IMR-90 (cell line): Measurements from ENCODE around the gene LGALSL. TPM values are rescaled to one million over a fixed set of nuclear protein-coding genes. Genes with fewer than 3 reads are reported as not detected.

Experiments
- ATAC-seq: fragments of 200-7000 bp; cut with Tn5 transposase; 2 replicates; pipeline ENCODE4 v1.9.1; 2020; ENCODE audit warnings: low read depth, mild to moderate bottlenecking, moderate library complexity
- BruUV-seq: library from RNA; stranded (reverse); fragments of 400-500 nt; replicated peaks from 2 replicates; lab custom pipeline; 2021; lab: Mats Ljungman, UMichigan
- CTCF ChIA-PET: fragments of 300-600 bp; formaldehyde crosslinking; extraction: SDS; loops from one replicate; lab custom pipeline; 2021; ENCODE audit warnings: antibody characterized with exemption; lab: Yijun Ruan, JAX
- POLR2A ChIA-PET: fragments of 300-600 bp; sonication (Branson Sonifier 250); formaldehyde crosslinking; loops from one replicate; lab custom pipeline; 2022; ENCODE audit warnings: antibody characterized with exemption; ENCODE audit not compliant: unreplicated experiment; lab: Charles Lee
- DNase-seq: peaks from one replicate; pipeline ENCODE4 v3.0.0; 2013
- H2AFZ ChIP-seq: replicated peaks from 2 replicates; pipeline ENCODE3; 2013; ENCODE audit warnings: low read length, mild to moderate bottlenecking; ENCODE audit not compliant: poor library complexity
- H2AK5ac ChIP-seq: 2 replicates; pipeline ENCODE4 v1.6.1; 2013; ENCODE audit warnings: low read depth, low read length, inconsistent platforms
- H2AK9ac ChIP-seq: replicated peaks from 2 replicates; pipeline ENCODE3; 2013; ENCODE audit warnings: mild to moderate bottlenecking, low read depth, low read length, moderate library complexity; ENCODE audit not compliant: poor library complexity
- H2BK120ac ChIP-seq: 2 replicates; pipeline ENCODE4 v1.6.1; 2013; ENCODE audit warnings: low read depth, low read length, inconsistent platforms
- H2BK15ac ChIP-seq: 3 replicates; pipeline ENCODE4 v1.6.1; 2013; ENCODE audit warnings: low read depth, low read length, inconsistent platforms
- H2BK20ac ChIP-seq: 2 replicates; pipeline ENCODE4 v1.6.1; 2013; ENCODE audit warnings: low read depth, mild to moderate bottlenecking, inconsistent platforms, low read length, moderate library complexity
- H2BK5ac ChIP-seq: 2 replicates; pipeline ENCODE4 v1.6.1; 2013; ENCODE audit warnings: mild to moderate bottlenecking, low read depth, low read length, inconsistent platforms; ENCODE audit not compliant: poor library complexity, severe bottlenecking
- H3K14ac ChIP-seq: replicated peaks from 2 replicates; pipeline ENCODE4 v1.6.1; 2013; ENCODE audit warnings: low read depth, low read length, inconsistent platforms
- H3K18ac ChIP-seq: 2 replicates; pipeline ENCODE4 v1.6.1; 2013; ENCODE audit warnings: low read depth, low read length, control low read depth
- H3K23ac ChIP-seq: 2 replicates; pipeline ENCODE4 v1.6.1; 2013; ENCODE audit warnings: low read depth, low read length, inconsistent platforms
- H3K27ac ChIP-seq: 2 replicates; pipeline ENCODE4 v1.5.1; 2013; ENCODE audit warnings: mild to moderate bottlenecking, control low read depth, low read length; ENCODE audit not compliant: insufficient read depth
- H3K27me3 ChIP-seq: 2 replicates; pipeline ENCODE4 v1.6.1; 2013; ENCODE audit warnings: low read length; ENCODE audit not compliant: control insufficient read depth, insufficient read depth
- H3K36me3 ChIP-seq: 2 replicates; pipeline ENCODE4 v1.6.1; 2013; ENCODE audit warnings: low read length, mixed read lengths; ENCODE audit not compliant: control insufficient read depth, insufficient read depth
- H3K4ac ChIP-seq: 2 replicates; pipeline ENCODE4 v1.6.1; 2013; ENCODE audit warnings: low read depth, low read length, inconsistent platforms
- H3K4me1 ChIP-seq: 2 replicates; pipeline ENCODE4 v1.6.1; 2013; ENCODE audit warnings: low read length, mixed read lengths; ENCODE audit not compliant: control insufficient read depth, insufficient read depth
- H3K4me2 ChIP-seq: 2 replicates; pipeline ENCODE4 v1.6.1; 2013; ENCODE audit warnings: low read depth, mild to moderate bottlenecking, control low read depth, low read length, moderate library complexity
- H3K4me3 ChIP-seq: 2 replicates; pipeline ENCODE4 v1.5.1; 2013; ENCODE audit warnings: low read depth, mild to moderate bottlenecking, control low read depth, low read length, moderate library complexity; ENCODE audit not compliant: insufficient read depth
- H3K56ac ChIP-seq: 2 replicates; pipeline ENCODE4 v1.6.1; 2013; ENCODE audit warnings: low read length, inconsistent platforms; ENCODE audit not compliant: insufficient read depth; ENCODE audit errors: extremely low read depth
- H3K79me1 ChIP-seq, 2 experiments: 2 replicates each; pipeline ENCODE4 v1.6.1; 2013; ENCODE audit warnings: low read length in 2 of 2, inconsistent platforms in 1 of 2, low read depth in 1 of 2
- H3K9ac ChIP-seq: 2 replicates; pipeline ENCODE4 v1.6.1; 2013; ENCODE audit warnings: low read depth, low read length, control low read depth
- H3K9me1 ChIP-seq: 2 replicates; pipeline ENCODE4 v1.6.1; 2013; ENCODE audit warnings: low read length, inconsistent platforms; ENCODE audit not compliant: insufficient read depth
- H3K9me3 ChIP-seq: 2 replicates; pipeline ENCODE4 v1.6.1; 2013; ENCODE audit warnings: low read length; ENCODE audit not compliant: control insufficient read depth, insufficient read depth
- H4K20me1 ChIP-seq: 2 replicates; pipeline ENCODE4 v1.6.1; 2013; ENCODE audit warnings: low read length, inconsistent platforms; ENCODE audit not compliant: insufficient read depth
- H4K5ac ChIP-seq: 2 replicates; pipeline ENCODE4 v1.6.1; 2013; ENCODE audit warnings: mild to moderate bottlenecking, low read depth, low read length, control low read depth
- H4K8ac ChIP-seq, 2 experiments: 2 replicates each; pipeline ENCODE4 v1.6.1; 2013; ENCODE audit warnings: low read depth in 2 of 2, low read length in 2 of 2, control low read depth in 1 of 2, inconsistent platforms in 1 of 2
- H4K91ac ChIP-seq: 2 replicates; pipeline ENCODE4 v1.6.1; 2013; ENCODE audit warnings: low read depth, low read length, inconsistent platforms; ENCODE audit not compliant: insufficient read depth
- BHLHE40 ChIP-seq: fragments of 150-350 bp; IDR thresholded peaks from 2 replicates; pipeline ENCODE4 v1.6.1; 2016; ENCODE audit warnings: mild to moderate bottlenecking, low read depth, low read length
- CEBPB ChIP-seq: IDR thresholded peaks from 2 replicates; pipeline ENCODE4 v1.6.1; 2012; ENCODE audit warnings: low read depth, low read length, improper control_type of control experiment
- MAZ ChIP-seq: IDR thresholded peaks from 2 replicates; pipeline ENCODE4 v1.6.1; 2012; ENCODE audit warnings: low read depth, mild to moderate bottlenecking, low read length, improper control_type of control experiment, moderate library complexity, borderline replicate concordance
- MXI1 ChIP-seq: IDR thresholded peaks from 2 replicates; pipeline ENCODE4 v1.6.1; 2012; ENCODE audit warnings: low read depth, mild to moderate bottlenecking, low read length, moderate library complexity, borderline replicate concordance
- RCOR1 ChIP-seq: IDR thresholded peaks from 2 replicates; pipeline ENCODE4 v1.6.1; 2012; ENCODE audit warnings: mild to moderate bottlenecking, low read length, improper control_type of control experiment; ENCODE audit not compliant: insufficient replicate concordance
- RFX5 ChIP-seq: IDR thresholded peaks from 2 replicates; pipeline ENCODE4 v1.8.0; 2012; ENCODE audit warnings: low read depth, mild to moderate bottlenecking, low read length, moderate library complexity
- SMC3 ChIP-seq: fragments of 150-350 bp; IDR thresholded peaks from 2 replicates; pipeline ENCODE4 v1.6.1; 2016; ENCODE audit warnings: low read depth, mild to moderate bottlenecking, antibody characterized with exemption, low read length, moderate library complexity
- WGBS, 2 experiments: methylation state at CpG; one replicate each; pipeline versions ENCODE4 v1.1.5 to v1.1.7; 2013; ENCODE audit warnings: missing lambda C conversion rate in 2 of 2; ENCODE audit not compliant: insufficient read length in 1 of 2; ENCODE audit errors: extremely low coverage in 2 of 2; 5-methylcytosine and 5-hydroxymethylcytosine counted together
- dilution Hi-C: fragments of 300-500 bp; cut with HindIII; formaldehyde crosslinking; loops from one replicate; pipeline ENCODE4 v1.14.3; 2018; ENCODE audit warnings: low sequenced_read_pairs; ENCODE audit not compliant: unreplicated experiment
- in situ Hi-C: fragments of 300-500 bp; cut with MboI; formaldehyde crosslinking; loops from 3 replicates; pipeline ENCODE4 v1.14.3; 2019; ENCODE audit warnings: low sequenced_read_pairs, inconsistent platforms, mixed read lengths
- intact Hi-C: fragments of 100-400 bp; cut with micrococcal nuclease; formaldehyde crosslinking; loops from 2 replicates; pipeline ENCODE4 v1.10.0; 2022
- polyA plus RNA-seq, 3 experiments: library from polyadenylated mRNA; depleted of rRNA; stranded (reverse); fragments of >200 nt; gene quantifications; 2 replicates each; pipeline ENCODE4 v1.2.3, GENCODE V29; 2012; ENCODE audit warnings: low replicate concordance in 1 of 3
- total RNA-seq: library from RNA; depleted of rRNA; stranded (reverse); fragments of >200 nt; gene quantifications from 2 replicates; pipeline ENCODE4 v1.2.3, GENCODE V29; 2012
- TF ChIP-seq, protein P1 (sequence below): fragments of 150-350 bp; IDR thresholded peaks from 2 replicates; pipeline ENCODE4 v1.6.1; 2017; ENCODE audit warnings: mild to moderate bottlenecking, antibody characterized with exemption, low read length, low read depth
- TF ChIP-seq, protein P2 (sequence below): conservative IDR thresholded peaks from 2 replicates; pipeline ENCODE4 v1.5.1; 2012; ENCODE audit warnings: mild to moderate bottlenecking, low read depth, low read length, improper control_type of control experiment

Gene LGALSL
- total and polyA plus RNA-seq, 2 of the 4 experiments (the other 2 are of a cell fraction): 0.86 to 2.9 TPM

DNA sequence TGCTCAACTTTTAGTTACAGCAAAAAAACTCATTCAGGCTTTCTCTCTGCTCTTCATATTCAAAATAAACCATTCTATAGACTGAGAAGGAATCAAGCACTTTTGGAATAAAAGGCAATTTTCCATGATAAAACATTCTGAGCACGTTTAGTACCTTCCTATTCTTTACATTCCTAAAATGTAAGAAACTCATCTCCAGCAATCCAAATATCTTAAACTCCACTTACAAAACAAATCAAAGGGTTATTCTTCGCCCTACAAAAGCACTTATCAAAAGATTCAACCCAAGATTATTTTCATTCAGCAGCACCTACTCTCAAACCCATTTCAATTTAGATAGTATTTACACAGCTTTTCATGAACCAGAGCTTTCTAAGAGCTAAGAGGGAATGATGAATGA, 2.9 kb upstream of the LGALSL start:
- dilution Hi-C loops (no loop called here), in situ Hi-C loops (no loop called here), intact Hi-C loops (no loop called here)
- no TSS peak for BruUV-seq
- ATAC-seq (no peak), DNase-seq (no peak)
- no peak overlapping the region for H4K91ac ChIP-seq
- TF ChIP-seq RCOR1 (no peak), BHLHE40 (no peak), MAZ (no peak), CEBPB (no peak), SMC3 (no peak), MXI1 (no peak), RFX5 (no peak)
- TF ChIP-seq, protein P1, sequence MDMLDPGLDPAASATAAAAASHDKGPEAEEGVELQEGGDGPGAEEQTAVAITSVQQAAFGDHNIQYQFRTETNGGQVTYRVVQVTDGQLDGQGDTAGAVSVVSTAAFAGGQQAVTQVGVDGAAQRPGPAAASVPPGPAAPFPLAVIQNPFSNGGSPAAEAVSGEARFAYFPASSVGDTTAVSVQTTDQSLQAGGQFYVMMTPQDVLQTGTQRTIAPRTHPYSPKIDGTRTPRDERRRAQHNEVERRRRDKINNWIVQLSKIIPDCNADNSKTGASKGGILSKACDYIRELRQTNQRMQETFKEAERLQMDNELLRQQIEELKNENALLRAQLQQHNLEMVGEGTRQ: no peak
- TF ChIP-seq, protein P2, sequence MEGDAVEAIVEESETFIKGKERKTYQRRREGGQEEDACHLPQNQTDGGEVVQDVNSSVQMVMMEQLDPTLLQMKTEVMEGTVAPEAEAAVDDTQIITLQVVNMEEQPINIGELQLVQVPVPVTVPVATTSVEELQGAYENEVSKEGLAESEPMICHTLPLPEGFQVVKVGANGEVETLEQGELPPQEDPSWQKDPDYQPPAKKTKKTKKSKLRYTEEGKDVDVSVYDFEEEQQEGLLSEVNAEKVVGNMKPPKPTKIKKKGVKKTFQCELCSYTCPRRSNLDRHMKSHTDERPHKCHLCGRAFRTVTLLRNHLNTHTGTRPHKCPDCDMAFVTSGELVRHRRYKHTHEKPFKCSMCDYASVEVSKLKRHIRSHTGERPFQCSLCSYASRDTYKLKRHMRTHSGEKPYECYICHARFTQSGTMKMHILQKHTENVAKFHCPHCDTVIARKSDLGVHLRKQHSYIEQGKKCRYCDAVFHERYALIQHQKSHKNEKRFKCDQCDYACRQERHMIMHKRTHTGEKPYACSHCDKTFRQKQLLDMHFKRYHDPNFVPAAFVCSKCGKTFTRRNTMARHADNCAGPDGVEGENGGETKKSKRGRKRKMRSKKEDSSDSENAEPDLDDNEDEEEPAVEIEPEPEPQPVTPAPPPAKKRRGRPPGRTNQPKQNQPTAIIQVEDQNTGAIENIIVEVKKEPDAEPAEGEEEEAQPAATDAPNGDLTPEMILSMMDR: no peak
- H3K4ac ChIP-seq: no peak overlapping the region
- H4K8ac ChIP-seq: no peak overlapping the region
- no peak overlapping the region for H2AK5ac ChIP-seq
- peaks cover 20% of the 10 kb centered on the region for H3K27me3 ChIP-seq
- H3K4me2 ChIP-seq: no peak overlapping the region
- H3K23ac ChIP-seq: no peak overlapping the region
- CTCF ChIA-PET: interaction anchor here (0.6 kb wide), 1 partner anchor 311 kb away, joined by 4 read pairs; no protein-coding TSS in a partner anchor
- no peak overlapping the region for H2BK20ac ChIP-seq
- POLR2A ChIA-PET: interaction anchor here (0.7 kb wide), 1 partner anchor 86 kb away, joined by 4 read pairs; no protein-coding TSS in a partner anchor
- no peak overlapping the region for H3K27ac ChIP-seq
- 100% methylated on average over 1 of the region's 2 CpGs; no CpG with 5 or more reads in 1 of the 2 experiments for WGBS, 2 experiments
- H4K5ac ChIP-seq: no peak overlapping the region
- H2AFZ ChIP-seq: no peak overlapping the region
- no peak overlapping the region for H2BK120ac ChIP-seq
- H2AK9ac ChIP-seq: no peak overlapping the region
- H3K9me1 ChIP-seq: no peaks in the 10 kb centered on the region
- H2BK15ac ChIP-seq: no peak overlapping the region
- no peak overlapping the region for H3K14ac ChIP-seq
- no peak overlapping the region for H3K18ac ChIP-seq
- no peak overlapping the region for H3K4me3 ChIP-seq
- H2BK5ac ChIP-seq: no peak overlapping the region
- H3K36me3 ChIP-seq: no peaks in the 10 kb centered on the region
- H4K20me1 ChIP-seq: no peaks in the 10 kb centered on the region
- no peaks in the 10 kb centered on the region for H3K79me1 ChIP-seq
- no peaks in the 10 kb centered on the region for H3K9me3 ChIP-seq
- no peak overlapping the region for H3K56ac ChIP-seq
- peaks cover 2% of the 10 kb centered on the region; the same call in 1 of the 2 replicates for H3K4me1 ChIP-seq
- H3K9ac ChIP-seq: no peak overlapping the region
